A549 (cell line): ENCODE measurements around the gene ABCA4. TPM values are rescaled to one million over a fixed set of nuclear protein-coding genes. Genes with fewer than 3 reads are reported as not detected.

Experiments used
- ATAC-seq, 2 experiments: fragments of 200-7000 bp in 1 of 2; fragments of >200 bp in 1 of 2; cut with Nextera tagmentation in 1 of 2; cut with Tn5 transposase in 1 of 2; 3 replicates each; pipeline versions ENCODE4 v1.8.0 to v1.9.1; 2018 to 2020; ENCODE audit warnings: mild to moderate bottlenecking in 1 of 2, moderate library complexity in 1 of 2
- CTCF ChIA-PET: fragments of 300-600 bp; sonication (Branson Sonifier 250); formaldehyde crosslinking; extraction: SDS; loops from one replicate; lab custom pipeline; 2021; ENCODE audit warnings: antibody characterized with exemption, inconsistent platforms; lab: Yijun Ruan, JAX
- POLR2A ChIA-PET: fragments of 350-600 bp; formaldehyde crosslinking; extraction: SDS; loops from one replicate; lab custom pipeline; 2021; ENCODE audit warnings: antibody characterized with exemption, inconsistent platforms; lab: Yijun Ruan, JAX
- DNase-seq, 2 experiments: peaks; one replicate each; pipeline versions ENCODE4 v3.0.0 to v3.0.0-alpha.2; 2011 to 2016; ENCODE audit warnings: low read depth in 1 of 2, low spot score in 1 of 2
- FAIRE-seq: peaks from 2 replicates; lab custom pipeline; 2011; peaks lifted over from hg19 to GRCh38; lab: Jason Lieb, UNC
- H3K27ac ChIP-seq, 2 experiments: fragments of >200 bp; sonication (Bioruptor Twin); formaldehyde crosslinking; 3 replicates each; pipeline ENCODE4 v1.5.1; 2016 to 2017
- H3K4me1 ChIP-seq: fragments of >200 bp; sonication (Bioruptor Twin); formaldehyde crosslinking; 3 replicates; pipeline ENCODE4 v1.6.1; 2016
- H3K4me2 ChIP-seq: fragments of >200 bp; sonication (Bioruptor Twin); formaldehyde crosslinking; 3 replicates; pipeline ENCODE4 v1.6.1; 2016
- H3K4me3 ChIP-seq: fragments of >200 bp; sonication (Bioruptor Twin); formaldehyde crosslinking; 3 replicates; pipeline ENCODE4 v1.5.1; 2016
- H3K9me3 ChIP-seq: fragments of >200 bp; sonication (Bioruptor Twin); formaldehyde crosslinking; 3 replicates; pipeline ENCODE4 v1.6.1; 2016
- ATOH8 ChIP-seq: fragments of 250-450 bp; sonication (Bioruptor Pico); IDR thresholded peaks from 2 replicates; pipeline ENCODE4 v1.5.0; 2020; ENCODE audit warnings: low read depth, mild to moderate bottlenecking, moderate library complexity
- BHLHE40 ChIP-seq: IDR thresholded peaks from 2 replicates; pipeline ENCODE4 v1.6.1; 2012; ENCODE audit warnings: low read depth, low read length, inconsistent platforms
- CHD2 ChIP-seq: fragments of 150-350 bp; IDR thresholded peaks from 2 replicates; pipeline ENCODE4 v1.6.1; 2014; ENCODE audit warnings: low read length; ENCODE audit not compliant: partially characterized antibody
- E2F6 ChIP-seq: IDR thresholded peaks from 2 replicates; pipeline ENCODE4 v1.6.1; 2012; ENCODE audit warnings: low read depth, borderline replicate concordance
- ESRRA ChIP-seq: fragments of 150-350 bp; IDR thresholded peaks from 2 replicates; pipeline ENCODE4 v1.6.1; 2014; ENCODE audit warnings: mild to moderate bottlenecking, low read length, borderline replicate concordance
- FOXS1 ChIP-seq: fragments of 250-450 bp; sonication (Bioruptor Pico); IDR thresholded peaks from 2 replicates; pipeline ENCODE4 v1.5.0; 2020; ENCODE audit warnings: mild to moderate bottlenecking, moderate library complexity
- HES2 ChIP-seq: fragments of >200 bp; sonication (Bioruptor Twin); formaldehyde crosslinking; IDR thresholded peaks from 2 replicates; pipeline ENCODE4 v1.6.1; 2016
- HEYL ChIP-seq: fragments of 250-450 bp; sonication (Bioruptor Pico); IDR thresholded peaks from 2 replicates; pipeline ENCODE4 v1.8.0; 2021; ENCODE audit warnings: mild to moderate bottlenecking, moderate library complexity
- HOXA7 ChIP-seq: fragments of 250-450 bp; sonication (Bioruptor Pico); IDR thresholded peaks from 2 replicates; pipeline ENCODE4 v1.5.0; 2020; ENCODE audit warnings: mild to moderate bottlenecking, moderate library complexity
- HOXB13 ChIP-seq: fragments of 250-450 bp; sonication (Bioruptor Pico); IDR thresholded peaks from 2 replicates; pipeline ENCODE4 v1.5.0; 2020; ENCODE audit warnings: low read depth, mild to moderate bottlenecking, moderate library complexity
- JUN ChIP-seq, 2 experiments: fragments of >200 bp; sonication (Bioruptor Twin); formaldehyde crosslinking; IDR thresholded peaks; 2 replicates in 1 of 2; 3 replicates in 1 of 2; pipeline ENCODE4 v1.6.1; 2016 to 2017
- MAZ ChIP-seq: fragments of 150-350 bp; IDR thresholded peaks from 2 replicates; pipeline ENCODE4 v1.6.1; 2014; ENCODE audit warnings: antibody characterized with exemption, low read depth, low read length, borderline replicate concordance
- NPAS2 ChIP-seq: fragments of 250-450 bp; sonication (Bioruptor Pico); IDR thresholded peaks from 2 replicates; pipeline ENCODE4 v1.8.0; 2022; ENCODE audit warnings: mild to moderate bottlenecking, moderate library complexity, borderline replicate concordance
- NR3C1 ChIP-seq: fragments of >200 bp; sonication (Bioruptor Twin); formaldehyde crosslinking; IDR thresholded peaks from 3 replicates; pipeline ENCODE4 v1.6.1; 2017
- RARB ChIP-seq: fragments of 250-450 bp; sonication (Bioruptor Pico); IDR thresholded peaks from 2 replicates; pipeline ENCODE4 v1.8.0; 2021; ENCODE audit warnings: mild to moderate bottlenecking, moderate library complexity
- RCOR1 ChIP-seq: fragments of 150-350 bp; IDR thresholded peaks from 2 replicates; pipeline ENCODE4 v1.6.1; 2014; ENCODE audit warnings: antibody characterized with exemption, low read length, low read depth
- REST ChIP-seq: fragments of 200-600 bp; sonication (generic); IDR thresholded peaks from 2 replicates; pipeline ENCODE4 v1.6.1; 2016; ENCODE audit warnings: antibody characterized with exemption, mild to moderate bottlenecking, moderate library complexity
- RFX5 ChIP-seq: fragments of 450-650 bp; IDR thresholded peaks from 2 replicates; pipeline ENCODE4 v1.7.1; 2014; ENCODE audit warnings: antibody characterized with exemption, mild to moderate bottlenecking, moderate library complexity
- USF2 ChIP-seq: fragments of 450-650 bp; IDR thresholded peaks from 2 replicates; pipeline ENCODE4 v1.6.1; 2014; ENCODE audit warnings: antibody characterized with exemption
- WGBS: methylation state at CpG from one replicate; pipeline ENCODE4 v1.1.6; 2017; ENCODE audit errors: missing lambda C conversion rate; 5-methylcytosine and 5-hydroxymethylcytosine counted together
- polyA plus RNA-seq, 4 experiments: library from polyadenylated mRNA; depleted of rRNA in 3 of 4; stranded (reverse); fragments of >200 nt; fragmentation: RNase III in 1 of 4; extraction: RNeasy Plus Mini Kit Qiagen cat#74134 plus additional on column Dnase treatment in 1 of 4; gene quantifications; 2 replicates in 3 of 4; 3 replicates in 1 of 4; pipeline ENCODE4 v1.2.3, GENCODE V29; 2011 to 2017

ABCA4 gene
- polyA plus RNA-seq, 2 of the 4 experiments (the other 2 are of a cell fraction) = 0.05 to 0.23 TPM

- Histone ChIP-seq H3K27ac (no peak overlapping the region), H3K4me3 (no peak overlapping the region), H3K9me3 (no peaks in the 10 kb centered on the region), H3K4me1 (0 out of 3 replicates have a peak, but pooled peaks cover 3% of the 10 kb centered on the region), H3K4me2 (no peak overlapping the region)
- ATAC-seq (no peak), DNase-seq (no peak), FAIRE-seq (no peak)
- POLR2A ChIA-PET = no interaction called here
- 93% methylated on average over 3 of the region's 3 CpGs for WGBS
- CTCF ChIA-PET = interaction anchor here (1.4 kb wide), 1 partner anchor 17 kb away, joined by 5 read pairs; no protein-coding TSS in a partner anchor
- no peak for TF ChIP-seq JUN (IDR thresholded peaks at IDR 0.05)
- no peak for TF ChIP-seq MAZ
- no peak for TF ChIP-seq ATOH8
- TF ChIP-seq NPAS2 (CRISPR knock-in tag) = no peak
- no peak for TF ChIP-seq RFX5
- no peak for TF ChIP-seq RARB (CRISPR knock-in tag)
- TF ChIP-seq CHD2 = no peak
These were observed 111.6 kb downstream of the ABCA4 start for GRCh38 chr1:94009304-94009703.

- Histone ChIP-seq H3K9me3 (no peaks in the 10 kb centered on the region), H3K27ac (no peak overlapping the region), H3K4me2 (no peak overlapping the region), H3K4me1 (0 out of 3 replicates have a peak, but pooled peaks cover 3% of the 10 kb centered on the region), H3K4me3 (no peak overlapping the region)
- FAIRE-seq (no peak), DNase-seq (no peak), ATAC-seq (no peak)
- CTCF ChIA-PET = interaction anchor here (0.8 to 1.2 kb wide), 2 partner anchors 9 to 33 kb away, joined by 3 to 5 read pairs; no protein-coding TSS in a partner anchor
- TF ChIP-seq FOXS1 (CRISPR knock-in tag) (no peak), ESRRA (no peak), RARB (CRISPR knock-in tag) (no peak), USF2 (no peak), HOXB13 (no peak), BHLHE40 (no peak), E2F6 (no peak), HEYL (CRISPR knock-in tag) (no peak), HES2 (no peak), NR3C1 (no peak), RCOR1 (no peak), REST (no peak), HOXA7 (no peak)
- WGBS = 14% methylated on average over 2 of the region's 2 CpGs
- POLR2A ChIA-PET = no interaction called here
These were observed 114.3 kb downstream of the ABCA4 start for GRCh38 chr1:94006604-94007003.
